Measurements from ENCODE around the gene SVIL.

- TF ChIP-seq EP300 (IDR thresholded peaks at IDR 0.05) (no peak), CTCF (IDR thresholded peaks at IDR 0.05) (no peak)
Observed at GRCh38 chr10:29455095-29455494, 179.7 kb downstream of the SVIL start.
